ENCODE data around the gene KRTAP19-8.

KRTAP19-8 gene

GRCh38 chr21:31038376-31038775 is at the start of gene KRTAP19-8:
KRTAP19-8 (minus strand) TSS chr21:31038476; CDS start chr21:31038443, 33 bp downstream.
- DNase-seq (ENCODE audit: low spot score): no peak

- no peak for DNase-seq (ENCODE audit: low spot score)
Measured at GRCh38 chr21:31087639-31088473, 49.6 kb upstream of the KRTAP19-8 start.

- no peak for DNase-seq (ENCODE audit: low spot score)
Measured at GRCh38 chr21:31084689-31085088, 46.4 kb upstream of the KRTAP19-8 start.

GRCh38 chr21:31078796-31079195 is 40.5 kb upstream of the KRTAP19-8 start:
- no peak for DNase-seq (ENCODE audit: low spot score)

GRCh38 chr21:31078216-31078615 is 39.9 kb upstream of the KRTAP19-8 start:
- DNase-seq (ENCODE audit: low spot score): no peak

GRCh38 chr21:31075848-31076247 is 37.6 kb upstream of the KRTAP19-8 start:
- no peak for DNase-seq (ENCODE audit: low spot score)

- DNase-seq (ENCODE audit: low spot score): no peak
Measured at GRCh38 chr21:31072533-31072932, 34.3 kb upstream of the KRTAP19-8 start.

- DNase-seq (ENCODE audit: low spot score): no peak
Measured at GRCh38 chr21:31064803-31065202, 26.5 kb upstream of the KRTAP19-8 start.

GRCh38 chr21:31052489-31053142 is 14.3 kb upstream of the KRTAP19-8 start:
- DNase-seq (ENCODE audit: low spot score): no peak

- DNase-seq (ENCODE audit: low spot score): no peak
Measured at GRCh38 chr21:31050577-31051157, 12.4 kb upstream of the KRTAP19-8 start.

- peak; percentile 59 for DNase-seq (ENCODE audit: low spot score)
Measured at GRCh38 chr21:31045841-31046240, 7.6 kb upstream of the KRTAP19-8 start.

- no peak for DNase-seq (ENCODE audit: low spot score)
Measured at GRCh38 chr21:31043471-31043870, 5.2 kb upstream of the KRTAP19-8 start.

GRCh38 chr21:31042080-31042464 is 3.8 kb upstream of the KRTAP19-8 start:
- DNase-seq (ENCODE audit: low spot score): no peak

- no peak for DNase-seq (ENCODE audit: low spot score)
Measured at GRCh38 chr21:31041295-31042079, 3.2 kb upstream of the KRTAP19-8 start.

- DNase-seq (ENCODE audit: low spot score): no peak
Measured at GRCh38 chr21:31034378-31034777, 3.9 kb downstream of the KRTAP19-8 start.

GRCh38 chr21:31030367-31031106 is 7.7 kb downstream of the KRTAP19-8 start:
- no peak for DNase-seq (ENCODE audit: low spot score)

- DNase-seq (ENCODE audit: low spot score): no peak
Measured at GRCh38 chr21:31023680-31024079, 14.6 kb downstream of the KRTAP19-8 start.

- peak; percentile 13 for DNase-seq (ENCODE audit: low spot score)
Measured at GRCh38 chr21:31022306-31022705, 16.0 kb downstream of the KRTAP19-8 start.

- DNase-seq (ENCODE audit: low spot score): no peak
Measured at GRCh38 chr21:31018232-31018631, 20.0 kb downstream of the KRTAP19-8 start.

GRCh38 chr21:31014891-31015290 is 23.4 kb downstream of the KRTAP19-8 start:
- no peak for DNase-seq (ENCODE audit: low spot score)
